Measurements from ENCODE around the gene FBXW10.
"Not testable (repeated sequence)": the region's sequence is repeated elsewhere in the genome, so short reads cannot be mapped to it uniquely, and the experiment has no call there.

FBXW10 gene

DNA sequence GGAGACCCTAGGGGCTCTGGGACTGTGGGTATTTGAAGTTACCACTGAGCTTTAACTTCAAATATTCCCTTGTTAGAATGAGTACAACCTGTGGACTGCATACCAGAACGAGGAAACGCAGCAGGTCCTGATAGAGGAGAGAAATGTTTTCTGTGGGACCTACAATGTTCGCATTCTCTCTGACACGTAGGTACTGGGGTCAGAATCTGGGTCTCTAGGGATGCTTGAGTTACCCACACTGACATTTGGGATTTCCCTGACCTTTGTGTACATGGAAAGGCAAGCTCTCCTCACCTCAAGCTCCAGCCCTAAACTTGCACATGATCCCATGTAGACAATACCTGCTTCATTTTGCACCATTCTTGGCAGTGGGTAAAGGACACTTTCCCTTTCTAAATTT is 12.1 kb downstream of the FBXW10 start:
- FAIRE-seq: not testable (repeated sequence)

DNA sequence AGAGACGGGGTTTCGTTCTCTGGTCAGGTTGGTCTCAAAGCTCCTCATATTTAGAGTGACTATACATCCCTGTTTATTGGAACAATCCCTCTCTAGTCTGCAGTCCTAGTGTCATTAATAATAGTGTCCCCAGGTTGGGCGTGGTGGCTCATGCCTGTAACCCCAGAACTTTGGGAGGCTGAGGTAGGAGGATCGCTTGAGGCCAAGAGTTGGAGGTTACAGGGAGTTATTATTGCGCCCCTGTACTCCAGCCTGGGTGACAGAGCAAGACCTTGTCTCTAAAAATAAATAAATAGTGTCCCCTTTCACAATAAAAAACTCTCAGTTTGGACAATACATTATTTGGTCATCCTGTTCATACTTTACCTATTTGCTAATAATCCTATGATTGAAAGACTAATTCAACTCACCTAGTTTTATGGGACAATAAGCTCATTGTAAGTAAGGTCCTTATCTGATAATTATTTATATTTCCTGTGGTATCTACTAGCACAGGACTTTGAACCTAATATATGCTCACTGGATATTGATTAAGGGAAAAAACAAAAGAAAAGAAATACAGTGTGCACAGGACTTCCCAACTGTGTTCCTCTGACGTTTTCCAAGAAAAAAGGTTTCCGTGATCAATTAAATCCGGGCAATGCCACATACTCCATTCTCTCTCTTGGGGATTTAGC is 13.7 kb downstream of the FBXW10 start:
- not testable (repeated sequence) for FAIRE-seq

DNA sequence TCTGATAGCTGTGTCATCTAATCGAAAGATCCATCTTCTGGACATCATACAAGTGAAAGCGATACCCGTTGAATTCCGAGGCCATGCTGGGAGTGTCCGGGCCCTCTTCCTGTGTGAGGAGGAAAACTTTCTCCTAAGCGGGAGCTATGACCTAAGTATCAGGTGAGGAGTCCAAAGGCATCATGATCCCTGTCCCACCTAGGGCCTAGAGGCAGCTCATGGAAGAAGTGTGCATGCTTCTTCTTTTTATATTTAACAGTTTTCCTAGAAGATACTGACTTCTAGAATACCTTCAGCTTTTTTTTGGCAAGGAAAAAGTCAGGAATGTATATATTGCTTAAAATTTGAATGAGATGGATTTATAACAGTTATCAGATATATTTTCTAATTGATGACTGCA is 14.5 kb downstream of the FBXW10 start:
- FAIRE-seq: not testable (repeated sequence)

DNA sequence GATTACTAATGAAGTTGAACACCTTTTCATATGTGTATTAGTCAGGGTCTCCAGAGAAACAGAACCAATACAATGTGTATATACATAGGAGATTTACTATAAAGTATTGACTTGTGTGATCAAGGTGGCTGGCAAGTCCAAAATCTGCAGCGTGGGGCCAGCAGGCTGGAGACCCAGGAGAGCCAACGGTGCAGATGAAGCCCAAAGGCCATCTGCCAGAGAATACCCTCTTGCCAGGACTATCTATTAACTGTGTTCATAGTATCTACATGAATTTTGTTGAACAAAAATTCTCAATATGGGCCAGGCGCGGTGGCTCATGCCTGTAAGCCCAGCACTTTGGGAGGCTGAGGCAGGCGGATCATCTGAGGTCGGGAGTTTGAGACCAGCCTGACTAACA is 16.4 kb downstream of the FBXW10 start:
- FAIRE-seq: not testable (repeated sequence)

DNA sequence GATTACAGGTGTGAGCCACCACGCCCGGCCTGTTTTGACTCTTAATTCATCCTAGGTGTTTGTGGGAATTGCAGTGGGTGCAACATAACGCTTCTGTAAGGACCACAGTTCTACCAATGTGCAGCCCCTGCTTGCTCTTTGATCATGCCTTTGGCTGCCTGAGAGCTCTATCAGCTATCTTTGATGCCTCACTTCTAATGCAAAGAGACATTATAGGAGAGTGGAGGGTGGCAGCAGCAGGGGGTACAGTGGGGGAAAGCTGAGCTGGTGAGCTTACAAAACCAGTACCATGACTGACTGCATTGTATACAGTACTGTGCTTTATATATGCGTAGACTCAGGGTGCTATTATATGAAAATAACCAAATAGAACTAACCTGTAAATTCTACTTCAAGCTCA is 26.7 kb downstream of the FBXW10 start:
- FAIRE-seq: not testable (repeated sequence)

DNA sequence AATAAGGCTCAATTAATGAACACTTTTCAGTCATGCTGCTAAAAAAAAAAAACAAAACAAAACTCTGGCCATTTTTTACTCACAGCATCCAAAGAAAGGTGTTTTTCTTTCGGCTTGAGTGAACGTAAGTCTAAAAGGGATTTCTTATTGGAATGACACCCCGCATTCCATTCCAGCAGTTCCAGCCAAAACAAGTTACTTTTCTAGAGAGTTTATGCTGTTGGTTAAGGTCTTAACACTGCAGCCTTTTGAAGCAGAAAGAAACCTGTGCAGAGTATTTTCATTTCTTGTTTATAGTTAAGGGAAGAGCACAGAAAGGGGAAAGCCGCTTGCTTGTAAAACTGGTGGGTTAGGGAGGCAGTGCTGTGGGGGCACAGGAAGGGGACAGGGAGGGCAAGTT is 27.2 kb downstream of the FBXW10 start:
- peak; percentile 15 for FAIRE-seq

DNA sequence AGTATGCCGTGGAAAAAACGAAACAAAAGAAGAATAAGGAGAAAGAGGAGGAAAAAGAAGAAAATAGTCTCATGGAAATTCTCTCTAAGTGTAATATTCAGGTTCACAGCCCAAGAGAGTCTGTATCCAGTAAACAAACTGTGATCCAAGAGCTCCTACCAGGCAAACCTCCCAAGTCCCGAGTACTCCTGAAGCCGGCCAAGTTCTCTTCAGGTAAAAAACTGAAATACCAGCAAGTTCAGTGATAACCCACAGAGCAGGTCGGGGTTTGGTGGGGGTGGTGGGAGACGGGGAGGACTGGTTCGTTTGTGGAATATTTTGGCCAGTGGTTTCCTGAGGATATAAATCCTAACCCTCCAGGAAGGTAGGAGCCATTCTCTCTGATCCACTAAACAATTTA is 28.6 kb downstream of the FBXW10 start:
- FAIRE-seq: no peak

DNA sequence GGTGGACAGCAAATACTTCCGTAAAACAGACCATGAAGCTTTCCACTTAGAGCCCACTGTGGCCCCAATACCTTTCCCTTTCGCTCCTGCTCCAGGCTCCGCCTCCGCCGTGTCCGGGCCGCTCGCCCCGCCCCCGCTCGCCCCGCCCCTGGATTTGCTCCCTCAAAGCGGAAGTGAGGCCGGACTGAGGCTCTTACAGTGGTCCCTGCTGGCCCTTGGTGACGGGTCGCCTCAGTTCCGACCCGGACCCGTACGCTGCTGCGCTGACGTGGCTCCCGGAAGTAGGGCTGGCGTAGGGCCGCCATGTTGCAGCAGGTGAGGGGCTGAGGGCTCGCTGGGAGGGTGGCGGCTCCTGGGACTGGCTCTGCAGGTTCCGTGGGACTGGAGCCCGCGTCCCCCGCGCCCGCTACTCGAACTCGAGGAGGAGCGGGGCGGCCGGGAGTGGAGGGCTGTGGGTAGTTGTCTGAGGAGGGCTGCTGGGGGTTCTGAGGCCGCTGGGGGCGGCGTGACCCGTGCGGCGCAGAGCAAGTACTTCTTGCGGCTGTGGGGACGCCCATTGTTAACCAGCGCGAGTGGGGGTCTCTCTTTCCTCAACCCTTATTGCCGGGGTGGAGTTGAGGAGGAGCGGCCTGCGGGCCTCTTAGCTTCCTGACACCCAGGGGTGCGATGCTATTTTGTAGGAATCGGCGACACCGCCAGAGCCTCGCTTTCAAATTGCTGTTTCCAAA is 37.3 kb downstream of the FBXW10 start, which contains the start of gene TVP23B:
Gene TVP23B, plus strand, starts transcription at position 193 of the 728 bp plus-strand sequence. Its CDS starts 111 bp downstream, at position 304.
- peak; percentile 54 for FAIRE-seq

DNA sequence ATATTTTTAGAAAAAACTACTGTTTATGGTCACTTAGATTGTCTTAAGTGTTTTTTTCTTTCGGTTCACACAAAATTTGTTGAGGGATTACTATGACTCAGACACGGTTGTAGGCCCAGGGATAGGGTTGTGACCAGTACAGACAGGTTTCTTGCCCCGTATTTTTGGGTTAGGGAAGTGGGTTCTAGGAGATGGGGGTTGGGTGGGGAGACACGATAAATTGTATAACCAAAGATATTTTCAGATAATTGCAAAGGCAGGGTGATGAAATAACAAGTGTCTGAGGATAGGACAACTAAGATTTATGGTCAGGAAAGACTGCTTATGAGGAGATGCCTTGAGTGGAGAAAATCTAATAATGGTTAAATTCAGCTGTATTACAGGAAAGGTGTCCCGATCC is 38.0 kb downstream of the FBXW10 start:
- not testable (repeated sequence) for FAIRE-seq

DNA sequence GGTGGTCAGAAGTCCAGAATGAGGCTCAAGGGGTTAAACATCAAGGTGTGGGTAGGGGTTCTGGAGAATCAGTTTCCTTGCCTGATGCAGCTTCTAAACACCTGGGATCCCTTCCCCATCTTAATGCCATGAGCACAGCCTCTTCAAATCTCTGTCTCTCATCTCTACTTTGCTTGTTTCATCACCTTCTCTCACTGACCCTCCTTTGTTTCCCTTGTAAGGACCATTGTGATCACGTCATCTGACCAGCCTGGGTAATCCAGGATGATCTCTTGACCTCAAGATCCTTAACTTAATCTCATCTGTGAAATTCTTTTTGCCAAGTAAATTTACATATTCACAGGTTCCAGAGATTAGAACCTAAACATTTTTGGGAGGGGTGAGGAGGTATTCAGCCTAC is 42.1 kb downstream of the FBXW10 start:
- FAIRE-seq: not testable (repeated sequence)

DNA sequence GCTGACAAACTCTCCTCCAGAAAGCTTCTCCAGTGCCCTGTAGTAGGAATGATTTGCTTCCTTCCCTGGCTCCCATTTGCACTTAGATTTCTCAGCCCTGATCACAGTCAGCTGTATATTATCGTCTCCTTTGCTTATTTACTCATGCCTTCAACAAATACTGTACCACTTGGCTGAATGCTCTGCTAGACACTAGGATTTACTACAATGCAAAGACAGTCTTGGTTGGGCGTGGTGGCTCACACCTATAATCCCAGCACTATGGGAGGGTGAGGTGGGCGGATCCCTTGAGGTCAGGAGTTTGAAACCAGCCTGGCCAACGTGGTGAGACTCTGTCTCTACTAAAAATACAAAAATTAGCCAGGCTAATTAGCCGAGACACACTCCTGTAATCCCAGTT is 43.0 kb downstream of the FBXW10 start:
- FAIRE-seq: not testable (repeated sequence)

DNA sequence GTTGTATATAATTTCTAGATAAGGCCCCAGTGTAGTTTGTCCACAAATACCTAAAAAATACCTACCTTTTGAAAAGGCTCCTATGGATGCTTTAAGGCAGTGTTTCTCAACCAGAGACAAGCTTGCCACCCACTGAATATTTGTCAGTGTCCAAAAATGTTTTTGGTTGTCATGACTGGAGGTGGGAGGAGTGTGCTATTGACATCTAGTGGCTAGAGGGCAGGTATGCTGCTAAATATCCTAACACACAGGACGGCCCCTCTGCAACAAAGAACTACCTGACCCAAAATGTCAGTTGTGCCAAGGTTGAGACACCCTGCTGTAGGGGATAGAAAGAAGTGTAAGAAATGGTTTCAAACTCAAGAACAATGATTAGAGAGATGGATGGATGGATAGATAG is 47.5 kb downstream of the FBXW10 start:
- not testable (repeated sequence) for FAIRE-seq

DNA sequence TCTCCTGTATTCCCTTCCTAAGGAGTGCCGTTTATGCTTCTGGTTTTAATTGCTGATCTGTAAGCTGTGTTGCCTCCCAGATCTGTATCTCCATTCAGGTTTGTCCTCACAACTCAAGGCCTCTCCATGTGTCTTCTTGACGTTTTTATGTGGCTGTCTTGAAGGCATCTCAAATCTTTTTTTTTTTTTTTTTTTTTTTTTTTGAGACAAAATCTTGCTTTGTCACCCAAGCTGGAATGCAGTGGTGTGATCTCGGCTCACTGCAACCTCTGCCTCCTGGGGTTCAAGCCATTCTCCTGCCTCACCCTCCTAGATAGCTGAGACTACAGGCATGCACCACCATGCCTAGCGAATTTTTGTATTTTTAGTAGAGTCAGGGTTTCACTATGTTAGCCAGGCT is 51.0 kb downstream of the FBXW10 start:
- FAIRE-seq: not testable (repeated sequence)

DNA sequence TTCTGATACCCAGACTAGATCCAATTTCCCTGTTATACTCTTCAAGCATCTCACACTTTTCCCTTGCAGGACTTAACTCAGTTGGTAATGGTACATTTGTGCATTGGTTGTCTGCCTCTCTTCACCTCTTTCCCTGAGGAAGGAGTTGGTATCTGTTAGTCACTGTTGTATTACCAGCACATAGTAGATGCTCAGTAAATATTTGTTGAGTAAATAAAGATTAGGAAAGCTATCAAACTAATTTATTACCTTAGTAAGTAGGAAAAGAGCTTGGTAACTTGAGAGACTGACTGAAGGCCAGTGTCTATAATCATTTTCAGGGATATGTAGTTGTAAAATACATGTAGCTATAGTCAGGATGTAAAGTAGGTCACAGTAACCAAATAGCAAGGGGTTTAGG is 53.0 kb downstream of the FBXW10 start:
- not testable (repeated sequence) for FAIRE-seq

DNA sequence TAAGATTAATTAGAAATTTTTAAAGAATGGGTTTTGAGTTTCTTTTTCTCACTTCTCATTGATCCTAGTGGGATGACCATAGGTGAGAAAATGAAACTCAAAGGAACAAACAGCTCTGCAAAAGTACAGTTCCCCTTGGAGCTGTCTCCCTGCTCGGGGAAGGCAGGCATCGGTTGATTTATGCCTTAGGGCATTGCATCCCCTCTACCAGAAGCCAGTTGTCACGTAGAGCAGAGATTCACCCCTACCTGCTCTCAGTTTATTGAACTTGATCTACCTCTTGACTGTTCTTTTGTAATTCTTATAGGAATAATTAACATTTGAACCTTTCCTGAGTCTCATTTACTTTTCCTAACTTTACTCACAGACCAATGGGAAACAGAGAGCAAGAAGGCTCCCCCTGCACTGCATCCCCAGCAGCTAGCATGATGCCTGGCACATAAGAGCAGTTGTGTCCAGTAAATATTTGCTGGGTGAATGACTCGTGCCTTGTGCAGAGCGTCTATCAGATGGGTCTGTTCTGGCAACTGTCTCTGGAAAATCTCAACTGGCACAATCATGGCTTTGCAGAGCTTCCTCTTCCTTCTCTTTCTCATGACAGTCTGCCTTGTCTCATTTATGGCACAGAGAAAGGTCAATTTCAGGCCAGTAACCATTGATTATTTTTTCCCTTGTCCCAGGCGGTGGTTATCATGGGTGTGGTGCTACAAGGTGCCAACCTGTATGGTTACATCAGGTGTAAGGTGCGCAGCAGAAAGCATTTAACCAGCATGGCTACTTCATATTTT is 59.8 kb downstream of the FBXW10 start:
- not testable (repeated sequence) for FAIRE-seq

DNA sequence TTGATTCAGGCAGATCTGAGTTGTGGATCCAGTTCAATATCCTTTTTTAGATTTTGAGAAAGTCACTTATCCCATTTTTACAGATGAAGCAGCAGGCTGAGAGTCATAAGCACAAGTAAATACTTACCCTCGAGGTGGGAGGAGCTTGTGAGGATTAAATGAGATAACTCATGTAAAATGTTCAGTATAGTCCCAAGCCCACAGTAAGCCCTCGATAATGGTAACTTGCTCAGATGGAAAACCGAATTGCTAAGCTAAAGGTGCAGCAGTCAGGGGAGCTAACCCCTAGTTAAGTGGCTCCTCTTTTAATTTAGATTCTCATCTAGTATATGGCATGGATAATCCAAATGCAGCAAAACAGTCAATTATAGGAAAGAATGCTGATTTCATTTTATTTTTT is 72.1 kb downstream of the FBXW10 start:
- not testable (repeated sequence) for FAIRE-seq

DNA sequence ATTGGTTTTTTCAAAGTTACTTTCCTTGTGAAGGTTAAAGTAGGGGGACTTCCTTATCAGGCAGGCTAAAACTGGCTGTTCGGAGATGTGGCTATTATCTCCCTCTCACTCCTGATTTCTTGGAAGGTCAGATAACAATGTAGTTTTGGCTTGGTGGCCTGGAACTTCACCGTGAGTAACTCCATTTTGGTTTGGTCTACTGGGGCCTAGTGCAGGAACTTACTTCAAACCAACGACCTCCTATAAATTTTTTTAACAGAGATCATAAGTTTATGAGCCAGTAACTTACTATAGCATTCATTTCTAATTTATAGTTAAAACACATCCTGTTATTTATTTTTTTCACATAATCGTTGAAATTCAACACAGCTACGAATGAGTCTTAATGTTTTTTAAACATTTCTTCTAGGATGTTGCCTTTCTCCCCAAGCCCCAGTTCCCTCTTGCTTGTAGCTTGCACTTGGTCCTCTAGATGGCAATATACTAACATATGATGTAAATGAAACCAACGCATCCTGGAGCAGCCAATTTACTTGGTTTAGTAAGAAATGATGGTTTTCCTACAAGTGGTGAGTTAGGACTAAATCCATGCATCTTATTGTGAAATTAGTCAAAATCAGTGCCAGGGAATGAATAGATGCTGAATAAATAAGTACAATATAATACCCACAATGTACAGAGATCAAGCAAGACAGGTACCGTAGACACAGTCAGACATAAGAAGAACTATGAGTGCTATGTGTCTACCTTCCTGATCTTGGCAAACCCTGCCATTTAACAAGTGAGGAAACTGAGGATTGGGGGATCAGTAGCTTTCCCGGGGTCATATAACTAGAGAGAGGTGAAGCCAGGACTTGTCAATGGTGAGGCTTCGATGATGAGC is 72.9 kb downstream of the FBXW10 start:
- peak; percentile 97 for FAIRE-seq

DNA sequence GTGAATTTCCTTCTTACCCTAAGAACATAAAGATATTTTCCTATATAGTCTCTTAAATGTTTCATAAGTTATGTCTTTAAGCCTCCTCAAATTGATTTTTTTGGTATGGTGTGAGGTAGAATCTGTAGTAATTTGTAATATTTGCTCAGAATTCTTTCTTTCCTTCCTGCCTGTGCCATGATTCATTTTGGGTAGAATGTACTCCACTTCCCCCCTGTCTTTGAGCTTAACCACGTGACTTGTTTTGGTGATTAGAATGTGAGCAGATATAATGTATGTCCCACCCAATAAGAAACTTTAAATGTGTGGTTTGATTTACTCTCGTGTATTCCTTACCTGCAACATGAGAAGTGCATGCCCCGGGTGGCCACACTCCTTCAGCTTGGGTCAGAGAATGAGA is 77.6 kb downstream of the FBXW10 start:
- FAIRE-seq: not testable (repeated sequence)

DNA sequence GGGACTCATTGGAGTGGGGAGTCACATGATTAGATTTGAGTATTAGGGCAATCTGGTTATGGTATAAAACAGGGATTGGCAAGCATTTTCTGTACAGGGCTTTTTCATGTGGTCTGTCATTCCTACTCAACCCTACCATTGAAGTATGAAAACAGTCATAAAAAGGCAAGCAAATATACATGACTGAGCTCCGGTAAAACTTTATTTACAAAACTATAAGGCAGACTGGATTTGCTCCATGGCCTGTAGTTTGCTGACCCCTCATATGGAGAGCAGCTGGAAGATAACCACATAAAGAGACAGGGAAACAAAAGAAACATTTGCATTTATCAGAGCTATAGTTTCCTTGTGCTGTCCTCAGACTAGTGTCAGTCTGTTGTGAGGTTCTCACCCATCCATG is 83.8 kb downstream of the FBXW10 start:
- peak; percentile 99 for FAIRE-seq

Measured in endometrium (tissue), 2 donors.